MCF 10A (cell line): ENCODE results near the gene TMOD1. TPM values are rescaled to one million over a fixed set of nuclear protein-coding genes. Genes with fewer than 3 reads are reported as not detected.
A peak's percentile ranks its signal among the peaks of the same experiment; 100 is the strongest.

Experiments
- BruUV-seq: library from RNA; stranded (reverse); fragments of 400-500 nt; replicated peaks from 2 replicates; lab custom pipeline; 2021; lab: Mats Ljungman, UMichigan
- CTCF ChIA-PET: fragments of 300-600 bp; sonication (Branson Sonifier 250); formaldehyde crosslinking; extraction: SDS; loops from one replicate; lab custom pipeline; 2021; ENCODE audit warnings: antibody characterized with exemption, inconsistent platforms; lab: Yijun Ruan, JAX
- POLR2A ChIA-PET: fragments of 300-600, 350-650 bp; sonication (Branson Sonifier 250); formaldehyde crosslinking; extraction: SDS; loops from one replicate; lab custom pipeline; 2020; ENCODE audit warnings: antibody characterized with exemption, inconsistent platforms; lab: Yijun Ruan, JAX
- DNase-seq: peaks from one replicate; pipeline ENCODE4 v3.0.0-alpha.2; 2018; ENCODE audit not compliant: unreplicated experiment
- H3K27ac Mint-ChIP-seq: one replicate; pipeline ENCODE4 v1.8.0; 2022; ENCODE audit warnings: mild to moderate bottlenecking, low read depth, mixed read lengths; ENCODE audit not compliant: unreplicated experiment
- H3K27me3 Mint-ChIP-seq: one replicate; pipeline ENCODE4 v1.8.0; 2022; ENCODE audit warnings: mixed read lengths; ENCODE audit not compliant: insufficient read depth, unreplicated experiment
- H3K36me3 Mint-ChIP-seq: one replicate; pipeline ENCODE4 v1.8.0; 2022; ENCODE audit warnings: mild to moderate bottlenecking, moderate library complexity, mixed read lengths; ENCODE audit not compliant: insufficient read depth, unreplicated experiment
- H3K4me1 Mint-ChIP-seq: one replicate; pipeline ENCODE4 v1.8.0; 2022; ENCODE audit warnings: mixed read lengths; ENCODE audit not compliant: insufficient read depth, unreplicated experiment
- H3K4me3 Mint-ChIP-seq: one replicate; pipeline ENCODE4 v1.8.0; 2022; ENCODE audit warnings: mild to moderate bottlenecking, moderate library complexity, mixed read lengths; ENCODE audit not compliant: unreplicated experiment
- H3K9me3 Mint-ChIP-seq: one replicate; pipeline ENCODE4 v1.8.0; 2022; ENCODE audit warnings: mixed read lengths; ENCODE audit not compliant: unreplicated experiment
- intact Hi-C: fragments of 100-400 bp; cut with micrococcal nuclease; formaldehyde crosslinking; loops from 2 replicates; pipeline ENCODE4 v1.14.1; 2022
- total RNA-seq: library from RNA; stranded (reverse); gene quantifications from 2 replicates; pipeline ENCODE4 v1.2.3, GENCODE V29; 2022
- TF ChIP-seq, protein P1 (sequence below): fragments of 200-600 bp; IDR thresholded peaks from one replicate; pipeline ENCODE4 v1.8.0; 2022; ENCODE audit warnings: antibody characterized with exemption, mild to moderate bottlenecking; ENCODE audit not compliant: unreplicated experiment

The TMOD1 gene
- total RNA-seq, 1 experiment from 2014 or later = 0.26 TPM

DNA sequence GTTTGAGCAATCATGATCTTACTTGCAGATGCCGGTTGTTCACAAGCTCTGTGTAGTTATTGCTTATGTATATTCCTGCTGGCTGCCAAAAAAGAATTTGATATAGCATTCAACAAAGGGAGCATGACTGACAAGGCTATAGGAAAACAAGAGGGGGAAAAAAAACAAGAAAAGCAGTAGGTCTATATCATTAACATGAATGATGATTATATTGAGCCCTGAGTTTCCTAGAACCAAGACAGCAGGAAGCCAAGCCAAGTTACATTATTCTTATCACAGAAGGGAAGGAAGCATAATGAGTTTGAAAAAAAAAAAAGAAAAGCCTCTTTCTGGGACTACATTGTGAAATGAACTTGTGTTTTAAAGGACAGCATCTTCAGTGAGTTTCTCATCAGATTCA, 90.7 kb downstream of the TMOD1 start:
- ChIA-PET CTCF (interaction anchor here (0.8 to 12.8 kb wide), 5 partner anchors 22 to 181 kb away, joined by 3 to 345 read pairs (median 5); no protein-coding TSS in a partner anchor), POLR2A (no interaction called here)
- Mint-ChIP-seq H3K27me3 (no peaks in the 10 kb centered on the region), H3K27ac (no peak overlapping the region), H3K36me3 (no peaks in the 10 kb centered on the region), H3K9me3 (no peaks in the 10 kb centered on the region), H3K4me1 (peaks cover 5% of the 10 kb centered on the region), H3K4me3 (no peak overlapping the region)
- TF ChIP-seq, protein P1, sequence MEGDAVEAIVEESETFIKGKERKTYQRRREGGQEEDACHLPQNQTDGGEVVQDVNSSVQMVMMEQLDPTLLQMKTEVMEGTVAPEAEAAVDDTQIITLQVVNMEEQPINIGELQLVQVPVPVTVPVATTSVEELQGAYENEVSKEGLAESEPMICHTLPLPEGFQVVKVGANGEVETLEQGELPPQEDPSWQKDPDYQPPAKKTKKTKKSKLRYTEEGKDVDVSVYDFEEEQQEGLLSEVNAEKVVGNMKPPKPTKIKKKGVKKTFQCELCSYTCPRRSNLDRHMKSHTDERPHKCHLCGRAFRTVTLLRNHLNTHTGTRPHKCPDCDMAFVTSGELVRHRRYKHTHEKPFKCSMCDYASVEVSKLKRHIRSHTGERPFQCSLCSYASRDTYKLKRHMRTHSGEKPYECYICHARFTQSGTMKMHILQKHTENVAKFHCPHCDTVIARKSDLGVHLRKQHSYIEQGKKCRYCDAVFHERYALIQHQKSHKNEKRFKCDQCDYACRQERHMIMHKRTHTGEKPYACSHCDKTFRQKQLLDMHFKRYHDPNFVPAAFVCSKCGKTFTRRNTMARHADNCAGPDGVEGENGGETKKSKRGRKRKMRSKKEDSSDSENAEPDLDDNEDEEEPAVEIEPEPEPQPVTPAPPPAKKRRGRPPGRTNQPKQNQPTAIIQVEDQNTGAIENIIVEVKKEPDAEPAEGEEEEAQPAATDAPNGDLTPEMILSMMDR = no peak
- no peak for DNase-seq
- no TSS peak for BruUV-seq
- intact Hi-C loops = no loop called here

- CTCF ChIA-PET = interaction anchor here (1.5 to 12.8 kb wide), 4 partner anchors 15 to 131 kb away, joined by 4 to 345 read pairs (median 10); no protein-coding TSS in a partner anchor
- no TSS peak for BruUV-seq
Measured at GRCh38 chr9:97593960-97594359, 92.5 kb downstream of the TMOD1 start.

GRCh38 chr9:97594381-97594921, 93.0 kb downstream of the TMOD1 start:
- H3K9me3 Mint-ChIP-seq = no peaks in the 10 kb centered on the region
- intact Hi-C loops = no loop called here

More at GRCh38 chr9:97593960-97594359, 92.5 kb downstream of the TMOD1 start:
- no peaks in the 10 kb centered on the region for H3K36me3 Mint-ChIP-seq
- intact Hi-C loops = no loop called here
- POLR2A ChIA-PET = interaction anchor here (1.4 kb wide), 1 partner anchor 124 kb away, joined by 3 read pairs; no protein-coding TSS in a partner anchor
- TF ChIP-seq, protein P1 = no peak
- no peaks in the 10 kb centered on the region for H3K27me3 Mint-ChIP-seq
- no peak overlapping the region for H3K27ac Mint-ChIP-seq
- peak; percentile 4 for DNase-seq
- peaks cover 12% of the 10 kb centered on the region for H3K4me1 Mint-ChIP-seq
- no peaks in the 10 kb centered on the region for H3K9me3 Mint-ChIP-seq
- no peak overlapping the region for H3K4me3 Mint-ChIP-seq

GRCh38 chr9:97596906-97597305, 95.4 kb downstream of the TMOD1 start:
- Mint-ChIP-seq H3K4me3 (no peak overlapping the region), H3K4me1 (peaks cover 12% of the 10 kb centered on the region), H3K27ac (no peak overlapping the region), H3K36me3 (peaks cover 3% of the 10 kb centered on the region), H3K27me3 (no peaks in the 10 kb centered on the region), H3K9me3 (no peaks in the 10 kb centered on the region)
- no peak for DNase-seq
- TF ChIP-seq, protein P1 = no peak
- CTCF ChIA-PET = interaction anchor here (0.6 to 12.8 kb wide), 7 partner anchors 15 to 286 kb away, joined by 3 to 345 read pairs (median 9); no protein-coding TSS in a partner anchor
- POLR2A ChIA-PET = interaction anchor here (1.4 kb wide), 1 partner anchor 115 kb away, joined by 3 read pairs; no protein-coding TSS in a partner anchor
- no TSS peak for BruUV-seq
- intact Hi-C loops = no loop called here

More at GRCh38 chr9:97594381-97594921, 93.0 kb downstream of the TMOD1 start:
- TF ChIP-seq, protein P1 = no peak
- Mint-ChIP-seq H3K27ac (no peak overlapping the region), H3K27me3 (no peaks in the 10 kb centered on the region), H3K4me1 (peaks cover 12% of the 10 kb centered on the region), H3K36me3 (no peaks in the 10 kb centered on the region), H3K4me3 (no peak overlapping the region)
- no TSS peak for BruUV-seq
- no peak for DNase-seq
- ChIA-PET CTCF (interaction anchor here (1.5 to 12.8 kb wide), 4 partner anchors 15 to 131 kb away, joined by 4 to 345 read pairs (median 10); no protein-coding TSS in a partner anchor), POLR2A (interaction anchor here (1.4 kb wide), 1 partner anchor 125 kb away, joined by 3 read pairs; no protein-coding TSS in a partner anchor)
